Endometrial microvascular endothelial cells (primary cell): ENCODE measurements around the gene CFH. TPM values are rescaled to one million over a fixed set of nuclear protein-coding genes. Genes with fewer than 3 reads are reported as not detected.
"Not testable (repeated sequence)": the region's sequence is repeated elsewhere in the genome, so short reads cannot be mapped to it uniquely, and the experiment has no call there.

Experiments
- in situ Hi-C: cut with HindIII; loops from 2 replicates; pipeline ENCODE4 v1.10.0; 2017; ENCODE audit warnings: low sequenced_read_pairs, low pct_unique_long_range_greater_than_20kb; ENCODE audit errors: inconsistent ontology term
- total RNA-seq: library from RNA; depleted of rRNA; stranded (reverse); fragments of >200 nt; gene quantifications from one replicate; pipeline ENCODE4 v1.2.3, GENCODE V29; 2015; ENCODE audit errors: inconsistent ontology term

Gene CFH
- 5.5 TPM for total RNA-seq

DNA sequence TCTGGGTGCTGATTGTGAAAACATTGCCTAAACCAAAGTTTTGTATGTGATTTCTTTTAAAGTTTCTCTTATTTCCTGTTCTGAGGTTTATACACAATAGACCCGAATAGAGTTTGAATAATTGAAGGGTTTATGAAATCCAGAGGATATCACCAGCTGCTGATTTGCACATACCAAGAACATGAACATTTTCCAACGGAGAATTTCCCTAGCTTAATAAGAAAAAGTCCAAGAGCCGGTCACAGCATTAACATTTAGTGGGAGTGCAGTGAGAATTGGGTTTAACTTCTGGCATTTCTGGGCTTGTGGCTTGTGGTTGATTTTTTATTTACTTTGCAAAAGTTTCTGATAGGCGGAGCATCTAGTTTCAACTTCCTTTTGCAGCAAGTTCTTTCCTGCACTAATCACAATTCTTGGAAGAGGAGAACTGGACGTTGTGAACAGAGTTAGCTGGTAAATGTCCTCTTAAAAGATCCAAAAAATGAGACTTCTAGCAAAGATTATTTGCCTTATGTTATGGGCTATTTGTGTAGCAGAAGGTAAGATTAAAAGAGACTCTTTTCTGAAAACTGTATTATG, at the start of gene CFH:
TSS of gene CFH (plus strand) at position 407 of the 579 bp plus-strand sequence. CDS start at position 482, 75 bp downstream.
- in situ Hi-C loops, result loop anchor here (25.0 kb wide), 1 partner anchor 314 kb away; no protein-coding TSS in a partner anchor

DNA sequence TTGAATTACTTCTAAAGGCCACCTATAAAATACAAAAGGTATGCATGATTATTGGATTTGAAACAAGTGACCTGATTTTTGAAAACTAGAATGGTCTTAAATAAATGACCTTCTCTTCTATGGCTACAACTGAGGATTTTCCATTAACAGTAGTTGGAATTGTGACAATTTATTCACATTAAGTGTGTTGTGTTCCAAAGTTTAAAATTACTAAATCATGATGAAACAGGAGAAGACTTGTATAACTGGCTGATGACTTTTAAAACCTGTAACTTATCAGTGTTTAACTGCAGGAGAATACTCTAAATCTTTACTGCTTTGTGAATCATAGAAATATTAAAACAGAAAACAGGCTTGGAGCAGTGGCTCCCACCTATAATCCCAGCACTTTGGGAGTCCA, 48.2 kb upstream of the CFH start:
- in situ Hi-C loops, result no loop called here

DNA sequence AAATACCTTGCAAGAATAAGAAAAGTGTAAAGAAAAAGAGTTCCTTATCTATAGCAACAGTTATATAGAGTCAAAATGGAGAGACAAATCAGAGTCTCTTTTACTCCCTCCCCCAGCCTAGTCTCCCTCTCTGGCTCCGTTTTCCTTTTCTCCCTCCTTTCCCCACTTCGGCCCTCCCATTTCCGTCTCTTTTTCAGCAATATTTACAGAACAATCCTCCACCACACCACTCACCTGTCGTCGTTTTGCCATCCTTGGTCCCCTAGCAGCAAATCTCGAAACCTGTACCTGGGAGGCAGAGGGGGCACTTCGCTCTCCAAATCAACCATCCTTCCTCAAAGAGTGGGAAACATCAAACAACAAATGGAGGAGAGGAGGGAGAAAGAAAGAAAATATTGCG, 43.9 kb upstream of the CFH start:
- in situ Hi-C loops, result no loop called here

DNA sequence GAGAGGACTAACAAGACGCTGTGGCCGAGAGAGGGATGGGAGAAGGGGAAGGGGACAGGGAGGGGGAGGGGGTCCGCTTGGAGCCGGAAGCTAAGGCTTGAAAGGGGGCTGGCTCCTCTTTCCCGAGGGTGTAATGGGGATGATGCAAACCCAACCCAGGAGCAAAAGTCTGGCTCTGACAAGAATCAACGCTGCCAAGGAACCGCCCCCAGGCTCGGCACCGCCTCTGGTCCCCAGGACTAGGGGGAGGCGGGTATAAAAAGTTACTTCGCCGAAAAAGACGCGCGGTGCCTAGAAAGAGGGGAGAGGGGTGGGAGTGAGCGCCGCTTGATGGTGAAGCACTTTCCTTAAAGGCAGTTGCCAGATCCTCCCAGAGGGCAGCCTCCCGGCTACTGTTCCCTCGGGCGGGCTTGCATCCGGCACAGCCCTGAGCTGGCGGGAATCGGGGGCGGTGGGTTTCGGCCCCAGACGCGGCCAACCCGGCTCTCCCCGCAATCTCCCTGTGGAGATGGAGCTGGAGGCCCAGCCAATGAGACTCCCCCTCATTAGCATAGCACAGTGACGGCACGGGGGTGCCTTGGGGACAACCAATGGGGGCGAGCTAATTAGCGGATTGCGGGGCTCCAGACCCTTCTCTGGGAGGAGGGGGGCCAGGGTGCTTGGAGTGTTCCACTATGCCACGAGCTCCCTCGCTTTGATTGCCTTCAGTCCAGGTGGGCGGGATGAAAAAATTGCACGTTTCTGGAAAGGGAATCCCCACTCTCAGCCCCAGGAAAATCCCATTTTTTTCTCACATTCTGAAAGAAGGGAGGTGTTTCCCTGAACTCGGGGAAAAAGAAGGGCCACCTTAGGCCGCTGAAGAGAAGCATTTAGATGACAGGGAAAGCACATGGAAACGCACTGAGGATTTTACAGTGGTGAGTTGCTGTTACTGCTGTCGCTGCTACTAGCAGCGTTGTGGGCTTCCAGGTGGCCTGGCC, 43.2 kb upstream of the CFH start, which contains the start of gene KCNT2:
TSS of gene KCNT2 (minus strand) at position 51 of the 980 bp plus-strand sequence. CDS start 131 bp downstream, outside the sequence.
- in situ Hi-C loops, result no loop called here

DNA sequence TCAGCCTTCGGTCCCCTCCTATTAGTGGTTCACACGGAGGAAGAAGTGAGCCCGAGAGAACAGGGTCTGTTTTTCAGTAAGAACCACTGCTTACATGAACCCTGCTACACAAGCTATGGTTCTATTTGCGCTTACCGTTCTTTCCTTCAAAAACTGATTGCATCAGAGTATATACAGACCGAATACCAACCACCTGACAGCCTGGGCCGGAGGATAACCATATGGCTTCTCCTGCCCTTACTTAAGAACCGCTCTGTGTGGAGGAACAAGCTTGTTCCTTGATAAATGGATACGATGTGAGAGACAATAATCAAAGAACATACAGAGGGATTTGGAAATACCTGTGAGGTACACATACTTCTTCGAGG, 42.5 kb upstream of the CFH start:
- in situ Hi-C loops, result no loop called here

DNA sequence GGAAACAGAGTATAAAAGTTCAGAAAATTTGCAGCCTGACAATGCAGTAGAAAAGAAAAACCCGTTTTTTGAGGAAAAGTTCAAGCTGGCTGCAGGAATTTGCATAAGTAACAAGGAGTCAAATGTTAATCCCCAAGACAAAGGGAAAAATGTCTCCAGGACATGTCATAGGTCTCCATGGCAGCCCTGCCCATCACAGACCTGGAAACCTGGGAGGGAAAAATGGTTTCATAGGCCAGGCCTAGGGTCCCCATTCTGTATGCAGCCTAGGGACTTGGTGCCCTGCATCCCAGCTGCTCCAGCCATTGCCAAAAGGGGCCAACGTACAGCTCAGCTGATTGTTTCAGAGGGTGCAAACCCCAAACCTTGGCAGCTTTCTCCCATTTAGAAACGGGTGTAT, 40.0 kb upstream of the CFH start:
- in situ Hi-C loops, result no loop called here

DNA sequence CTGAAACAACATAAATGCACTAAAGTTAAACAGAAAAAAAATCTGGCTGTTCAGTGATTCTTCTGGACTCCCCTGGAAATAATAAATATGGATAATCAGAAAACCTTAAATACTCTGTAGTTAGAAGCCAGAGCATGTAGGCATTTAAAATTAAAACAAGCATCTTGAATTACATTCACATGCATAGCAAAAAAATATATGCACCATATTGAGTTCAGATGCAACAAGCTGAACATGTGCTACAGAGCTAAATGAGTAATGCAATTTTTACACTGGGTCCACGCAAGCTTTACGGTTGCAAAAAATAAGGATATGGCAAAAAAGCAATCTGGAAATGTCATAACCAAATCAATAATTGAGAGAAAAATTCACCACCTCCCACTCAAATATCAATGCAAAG, 32.1 kb upstream of the CFH start:
- in situ Hi-C loops, result no loop called here

DNA sequence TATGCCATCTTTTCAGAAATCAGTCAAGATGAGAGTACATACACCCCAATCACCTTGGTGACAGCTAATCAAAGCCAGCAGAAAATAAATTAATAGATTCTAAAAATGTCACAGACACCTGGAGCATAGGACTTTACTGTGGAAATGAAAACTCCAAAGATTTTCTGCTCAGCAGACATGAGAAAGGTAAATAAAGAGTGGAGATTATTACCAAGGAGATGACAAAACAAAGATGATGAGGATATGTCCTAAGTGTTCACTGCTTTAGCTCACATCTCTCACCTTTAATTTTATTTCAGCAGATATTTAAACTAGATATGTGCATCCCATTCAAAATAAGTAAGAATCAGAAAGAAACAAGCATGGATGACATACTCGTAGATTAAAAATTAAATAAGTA, 28.8 kb upstream of the CFH start:
- in situ Hi-C loops, result no loop called here

DNA sequence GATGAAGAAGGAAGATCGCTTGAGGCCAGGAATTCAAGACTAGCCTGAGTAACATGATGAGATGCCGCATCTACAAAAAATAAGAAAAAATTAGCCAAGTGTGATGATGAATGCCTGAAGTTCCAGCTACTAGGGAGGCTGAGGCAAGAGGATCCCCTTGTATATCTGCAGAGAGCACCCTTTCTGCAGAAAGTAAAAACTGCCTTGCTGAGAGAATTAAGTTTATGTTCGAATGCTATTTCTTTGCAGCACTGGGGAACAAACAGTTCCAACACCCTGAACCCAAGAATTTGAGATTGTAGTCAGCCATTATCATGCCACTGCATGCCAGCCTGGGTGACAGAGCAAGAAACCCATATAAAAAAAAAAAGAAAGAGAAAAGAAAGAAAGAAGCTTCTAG, 23.0 kb upstream of the CFH start:
- in situ Hi-C loops, result no loop called here

DNA sequence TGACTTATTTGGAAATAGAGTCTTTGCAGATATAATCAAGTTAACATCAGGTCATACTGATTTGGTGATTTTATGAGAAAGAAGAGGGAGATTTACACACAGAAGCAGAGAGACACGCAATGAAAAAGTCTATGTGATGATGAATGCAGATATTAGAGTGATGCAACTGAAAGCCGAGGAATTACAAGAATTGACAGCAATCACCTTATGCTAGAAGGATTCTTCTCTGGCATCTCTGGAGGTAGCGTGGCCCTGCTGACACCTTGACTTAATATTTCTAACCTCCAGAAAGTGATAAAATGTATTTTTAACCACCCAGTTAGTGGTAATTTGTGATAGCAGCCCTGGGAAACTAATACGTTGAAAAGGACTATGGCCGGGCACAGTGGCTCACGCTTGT, 14.2 kb upstream of the CFH start:
- in situ Hi-C loops, result no loop called here

DNA sequence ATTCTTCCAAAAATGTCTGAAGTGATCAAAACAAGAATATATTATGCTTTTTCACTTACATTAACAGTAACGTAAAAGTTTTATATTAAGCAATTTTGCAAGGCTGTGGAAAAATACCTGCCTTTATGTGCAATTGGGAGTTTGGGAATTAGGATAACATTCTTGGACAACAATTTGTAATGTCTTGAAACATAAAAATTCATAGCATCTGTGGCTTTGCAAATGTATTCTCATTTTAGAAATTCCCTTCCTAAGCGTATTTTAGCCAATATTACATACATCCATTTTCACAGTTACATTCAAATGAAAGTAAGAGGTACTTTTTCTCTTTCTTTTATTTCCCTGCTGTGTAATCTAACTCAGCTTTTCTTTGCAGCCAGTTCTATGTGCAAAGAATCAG, 13.4 kb upstream of the CFH start:
- in situ Hi-C loops, result no loop called here

DNA sequence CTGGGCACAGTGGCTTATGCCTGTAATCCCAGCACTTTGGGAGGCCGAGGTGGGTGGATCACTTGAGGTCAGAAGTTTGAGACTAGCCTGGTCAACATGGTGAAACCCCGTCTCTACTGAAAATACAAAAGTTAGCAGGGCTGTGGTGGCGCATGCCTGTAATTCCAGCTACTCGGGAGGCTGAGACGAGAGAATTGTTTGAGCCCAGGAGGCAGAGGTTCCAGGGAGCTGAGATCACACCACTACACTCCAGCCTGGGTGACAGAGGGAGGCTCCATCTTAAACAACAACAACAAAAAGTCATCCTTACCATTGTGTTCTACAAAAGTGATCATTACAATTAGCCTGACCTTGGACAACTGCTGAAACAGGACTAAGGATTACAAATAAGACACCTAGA, 12.6 kb upstream of the CFH start:
- in situ Hi-C loops, result not testable (repeated sequence)

DNA sequence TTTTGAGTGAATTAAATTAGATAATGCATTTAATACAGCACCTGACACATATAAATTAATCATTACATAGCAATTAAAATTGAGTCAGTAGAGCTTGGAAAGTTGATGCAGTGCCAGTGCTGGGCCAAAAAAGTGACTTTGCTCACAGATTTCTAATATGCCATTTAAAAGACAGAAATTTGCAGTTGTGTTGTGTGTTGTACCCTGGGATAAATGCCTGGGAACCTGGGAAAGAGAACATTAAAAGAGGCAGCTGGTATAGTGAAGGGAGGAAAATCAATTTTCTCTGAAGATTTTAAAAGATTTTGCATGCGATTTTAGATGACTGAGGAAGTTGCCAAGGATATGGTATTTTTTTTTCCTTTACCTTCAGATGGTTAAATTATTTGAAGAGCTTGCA, 10.9 kb upstream of the CFH start:
- in situ Hi-C loops, result no loop called here

DNA sequence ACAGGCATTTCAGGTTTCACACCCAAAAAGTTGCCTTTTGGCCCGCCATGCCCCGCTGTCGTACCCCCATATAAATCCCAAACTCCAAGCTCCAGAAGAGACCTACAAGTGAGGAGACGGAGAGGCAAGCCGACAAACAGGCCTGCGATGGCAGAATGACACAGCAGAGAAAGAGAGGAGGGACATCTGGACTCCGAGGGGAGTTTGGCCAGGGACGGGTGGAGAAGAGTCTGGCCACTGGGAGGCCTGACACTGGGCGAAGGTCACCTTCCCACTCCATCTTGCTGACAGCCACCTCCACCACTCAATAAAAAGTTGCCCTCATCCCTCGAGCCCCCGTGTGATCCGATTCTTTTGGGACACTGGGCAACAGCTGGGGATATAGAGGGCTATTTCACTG, 1.9 kb upstream of the CFH start:
- in situ Hi-C loops, result loop anchor here (25.0 kb wide), 1 partner anchor 313 kb away; no protein-coding TSS in a partner anchor

DNA sequence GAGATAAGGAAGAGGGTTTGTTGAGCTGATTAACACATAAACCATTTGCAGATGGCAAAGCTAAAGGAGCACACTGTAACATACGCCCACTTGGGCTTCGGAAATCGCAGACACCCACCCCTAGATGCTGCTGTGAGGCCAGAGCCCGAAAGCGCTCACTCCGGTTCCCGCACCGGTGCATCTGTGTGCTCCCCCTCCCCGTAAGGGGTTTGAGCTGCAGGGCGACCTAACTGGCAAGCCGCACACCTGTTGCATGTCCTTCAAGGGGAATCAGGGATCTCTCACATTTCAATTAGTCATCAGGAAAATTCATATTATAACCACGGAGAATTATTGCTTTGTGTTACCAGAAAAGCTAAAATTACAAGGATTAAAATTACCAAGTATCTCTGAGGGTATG, 1.4 kb upstream of the CFH start:
- in situ Hi-C loops, result loop anchor here (25.0 kb wide), 1 partner anchor 313 kb away; no protein-coding TSS in a partner anchor

DNA sequence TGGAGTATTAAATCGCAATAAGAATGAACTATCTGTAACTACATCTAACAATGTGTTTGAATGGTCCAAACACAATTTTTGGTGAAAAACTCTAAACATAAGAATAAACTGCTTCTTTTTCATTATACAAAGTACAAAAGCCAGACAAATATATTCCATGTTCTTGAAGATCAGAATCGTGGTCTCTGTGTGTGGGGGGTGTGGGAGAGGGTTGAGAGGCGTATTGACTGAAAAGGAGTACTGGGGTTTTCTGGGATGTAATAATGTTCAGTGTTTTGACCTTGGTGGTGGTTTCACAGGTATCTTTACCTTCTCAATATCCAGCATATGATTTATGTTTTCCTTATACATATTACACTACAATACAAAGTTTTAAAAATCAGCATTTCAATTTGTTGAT, 764 bp upstream of the CFH start:
- in situ Hi-C loops, result loop anchor here (25.0 kb wide), 1 partner anchor 314 kb away; no protein-coding TSS in a partner anchor

DNA sequence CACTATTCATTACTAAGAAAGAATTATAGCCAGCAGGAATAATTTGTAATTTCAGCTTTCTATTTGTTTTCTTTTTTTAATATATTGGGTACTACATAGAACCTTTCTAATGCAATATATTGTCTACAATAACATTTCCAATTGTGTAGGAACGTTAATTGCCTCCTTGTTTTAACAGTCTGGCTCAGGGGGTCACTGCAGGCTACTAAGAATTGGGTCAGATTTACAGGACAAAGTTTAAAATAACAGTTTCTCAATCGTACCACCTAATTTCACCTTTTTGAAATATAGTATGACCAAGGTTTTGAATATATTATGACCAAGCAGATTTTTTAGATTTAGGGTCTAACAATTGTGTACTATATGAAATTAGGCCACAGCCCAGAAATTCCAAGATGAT, 2.4 kb downstream of the CFH start:
- in situ Hi-C loops, result loop anchor here (25.0 kb wide), 1 partner anchor 317 kb away; no protein-coding TSS in a partner anchor

DNA sequence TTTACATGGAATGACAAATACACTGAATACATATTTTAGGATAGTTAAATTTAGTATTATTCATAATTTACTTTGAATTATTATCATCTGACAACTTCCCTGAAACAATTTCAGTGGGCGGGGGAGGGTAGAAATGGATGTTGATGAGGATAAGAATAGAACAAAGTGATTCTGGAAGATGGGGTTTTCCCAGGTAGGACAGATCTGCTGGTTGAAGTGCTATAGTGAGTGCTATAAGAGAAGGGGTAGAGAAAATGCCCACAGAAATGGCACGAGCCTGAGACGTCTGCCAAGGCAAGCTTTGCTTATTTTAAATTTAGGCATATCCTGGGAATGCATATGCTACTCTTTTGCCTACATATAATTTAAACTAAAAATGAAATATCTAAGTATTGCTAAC, 3.2 kb downstream of the CFH start:
- in situ Hi-C loops, result loop anchor here (25.0 kb wide), 1 partner anchor 318 kb away; no protein-coding TSS in a partner anchor

DNA sequence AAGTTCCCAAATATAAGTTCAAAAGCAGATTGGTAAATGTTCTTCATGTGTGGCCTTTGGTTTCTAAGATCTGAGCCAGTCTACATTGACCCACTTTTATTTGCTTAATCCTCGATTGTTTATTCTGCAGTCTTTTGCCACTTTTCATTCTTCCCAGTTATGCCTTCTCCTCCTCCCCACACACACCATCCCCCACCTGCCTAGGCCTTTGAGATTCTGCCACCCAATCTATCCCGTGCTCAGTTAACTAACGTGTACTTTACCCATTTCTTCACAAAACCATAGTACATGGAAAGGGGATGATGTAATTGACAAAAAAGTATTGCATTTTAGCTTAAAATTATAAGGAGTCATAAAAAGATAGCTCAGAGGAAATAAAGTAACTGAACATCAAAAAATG, 3.7 kb downstream of the CFH start:
- in situ Hi-C loops, result loop anchor here (25.0 kb wide), 1 partner anchor 318 kb away; no protein-coding TSS in a partner anchor

DNA sequence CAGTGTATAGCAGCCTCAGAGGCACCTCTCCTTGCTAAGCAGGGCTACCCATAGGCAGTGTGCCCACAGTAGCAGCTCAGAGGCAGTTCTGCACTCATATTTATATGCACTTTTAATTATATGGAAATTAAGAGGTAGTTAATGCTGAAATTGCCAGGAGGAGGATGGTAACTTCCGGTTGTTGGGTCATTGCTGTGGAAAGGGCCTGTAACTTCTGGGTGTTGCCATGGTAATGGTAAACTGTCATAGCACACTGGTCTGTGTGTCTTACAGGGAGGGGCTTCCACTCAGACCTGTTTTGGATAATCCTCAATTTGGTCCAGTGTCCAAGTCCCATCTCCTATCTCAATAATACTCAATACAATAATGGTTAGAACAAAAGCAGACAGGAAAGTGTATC, 7.6 kb downstream of the CFH start:
- in situ Hi-C loops, result loop anchor here (25.0 kb wide), 1 partner anchor 322 kb away; no protein-coding TSS in a partner anchor
